ENCODE measurements around the gene RALGAPA1. TPM values are rescaled to one million over a fixed set of nuclear protein-coding genes. Genes with fewer than 3 reads are reported as not detected.
A peak's percentile ranks its signal among the peaks of the same experiment; 100 is the strongest.

RALGAPA1 gene
- total and polyA plus RNA-seq, 2 of the 13 experiments (the other 11 are each of a cell fraction or from before 2014, with no cell fraction given): 65.0 to 89.2 TPM

- no peak for ATAC-seq
- Histone ChIP-seq H3K27ac (ENCODE audit: extremely low read length, insufficient read depth, low read length) (no peak overlapping the region), H3K4me3 (replicated peaks in 1 of 3; ENCODE audit: insufficient read depth in 1 of 3, low read depth in 2 of 3, low read length in 3 of 3) (no peak overlapping the region), H3K4me1 (ENCODE audit: insufficient read depth, low read length) (peaks cover 5% of the 10 kb centered on the region; the same call in 1 of the 2 replicates), H3K79me2 (ENCODE audit: insufficient read depth, low read length) (no peaks in the 10 kb centered on the region), H2AFZ (ENCODE audit: low read length) (no peak overlapping the region), H3K9ac (ENCODE audit: insufficient read depth, low read depth, low read length) (no peak overlapping the region), H3K4me2 (ENCODE audit: low read depth, low read length) (no peak overlapping the region), H3K36me3 (replicated peaks in 1 of 2; ENCODE audit: control insufficient read depth in 1 of 2, insufficient read depth in 2 of 2, low read length in 2 of 2) (peaks cover 9 to 63% of the 10 kb centered on the region in 2 experiments), H3K27me3 (ENCODE audit: control insufficient read depth in 1 of 2, insufficient read depth in 2 of 2, low read length in 2 of 2) (no peaks in the 10 kb centered on the region), H4K20me1 (ENCODE audit: insufficient read depth, low read length) (no peaks in the 10 kb centered on the region), H3K9me3 (ENCODE audit: low read length) (no peaks in the 10 kb centered on the region)
- intact Hi-C loops (cut with micrococcal nuclease; ENCODE audit: unreplicated experiment) (no loop called here), in situ Hi-C loops (cut with HindIII; ENCODE audit: extremely low pct_ligation_motif_present, low pct_unique_long_range_greater_than_20kb) (no loop called here)
- TF ChIP-seq RBM22 (optimal IDR thresholded peaks at IDR 0.05; ENCODE audit: low read length): peak; percentile 66
- no peak for TF ChIP-seq MXD3 (CRISPR knock-in tag; IDR thresholded peaks at IDR 0.05)
- no peak for TF ChIP-seq NFE2 (CRISPR knock-in tag; IDR thresholded peaks at IDR 0.05)
- WGBS (ENCODE audit: low lambda C conversion rate): 99% methylated on average over 5 of the region's 5 CpGs
- no peak for DNase-seq (ENCODE audit: low spot score)
- no peak for FAIRE-seq
- CTCF ChIA-PET (ENCODE audit: low intra/inter-chr PET ratio, low total read pairs): no interaction called here
- POLR2A ChIA-PET: interaction anchor here (1.2 kb wide), 1 partner anchor 100 kb away, joined by 3 read pairs; the partner anchor contains the start of gene BRMS1L
- no TSS peak for BruUV-seq (replicated peaks)
These were observed 83.2 kb downstream of the RALGAPA1 start for GRCh38 chr14:35725930-35726329.

GRCh38 chr14:35715079-35715478 is 94.0 kb downstream of the RALGAPA1 start:
- no peaks in the 10 kb centered on the region for H3K79me2 ChIP-seq (ENCODE audit: insufficient read depth, low read length)
- TF ChIP-seq MXD4 (CRISPR knock-in tag; IDR thresholded peaks at IDR 0.05) (no peak), KLF15 (CRISPR knock-in tag; IDR thresholded peaks at IDR 0.05; ENCODE audit: borderline replicate concordance) (no peak), ZNF501 (CRISPR knock-in tag; IDR thresholded peaks at IDR 0.05) (no peak), ZFP36 (IDR thresholded peaks at IDR 0.05; ENCODE audit: borderline replicate concordance, low read depth, low read length, partially characterized antibody) (no peak), ARNT2 (CRISPR knock-in tag; IDR thresholded peaks at IDR 0.05; ENCODE audit: low read depth) (no peak), GATAD1 (CRISPR knock-in tag; IDR thresholded peaks at IDR 0.05) (no peak), ZFAT (CRISPR knock-in tag; conservative IDR thresholded peaks at IDR 0.05) (no peak), SETDB1 (CRISPR knock-in tag; IDR thresholded peaks at IDR 0.05; ENCODE audit: borderline replicate concordance) (no peak), ERF (CRISPR knock-in tag; IDR thresholded peaks at IDR 0.05) (no peak), ZMYM2 (CRISPR knock-in tag; IDR thresholded peaks at IDR 0.05) (no peak), SP4 (CRISPR knock-in tag; IDR thresholded peaks at IDR 0.05) (no peak), ZNF367 (CRISPR knock-in tag; IDR thresholded peaks at IDR 0.05; ENCODE audit: borderline replicate concordance) (no peak), ZNF713 (CRISPR knock-in tag; IDR thresholded peaks at IDR 0.05) (no peak)
- no peaks in the 10 kb centered on the region for H3K9me3 ChIP-seq (ENCODE audit: low read length)
- no peak overlapping the region for H2AFZ ChIP-seq (ENCODE audit: low read length)
- no peaks in the 10 kb centered on the region for H3K27me3 ChIP-seq (ENCODE audit: control insufficient read depth in 1 of 2, insufficient read depth in 2 of 2, low read length in 2 of 2)
- ATAC-seq (no peak), DNase-seq (ENCODE audit: low spot score) (no peak), FAIRE-seq (no peak)
- CTCF ChIA-PET (ENCODE audit: low intra/inter-chr PET ratio, low total read pairs): no interaction called here
- POLR2A ChIA-PET: no interaction called here
- 94% methylated on average over 1 of the region's 1 CpG for WGBS (ENCODE audit: low lambda C conversion rate)
- no peak overlapping the region for H3K4me2 ChIP-seq (ENCODE audit: low read depth, low read length)
- no peaks in the 10 kb centered on the region for H3K4me1 ChIP-seq (ENCODE audit: insufficient read depth, low read length)
- H3K9ac ChIP-seq (ENCODE audit: insufficient read depth, low read depth, low read length): no peak overlapping the region
- in situ Hi-C loops (cut with HindIII; ENCODE audit: extremely low pct_ligation_motif_present, low pct_unique_long_range_greater_than_20kb) (no loop called here), intact Hi-C loops (cut with micrococcal nuclease; ENCODE audit: unreplicated experiment) (no loop called here)
- H4K20me1 ChIP-seq (ENCODE audit: insufficient read depth, low read length): no peaks in the 10 kb centered on the region
- peaks cover 18 to 62% of the 10 kb centered on the region in 2 experiments for H3K36me3 ChIP-seq (replicated peaks in 1 of 2; ENCODE audit: control insufficient read depth in 1 of 2, insufficient read depth in 2 of 2, low read length in 2 of 2)
- BruUV-seq (replicated peaks): no TSS peak
- no peak overlapping the region for H3K4me3 ChIP-seq (replicated peaks in 1 of 3; ENCODE audit: insufficient read depth in 1 of 3, low read depth in 2 of 3, low read length in 3 of 3)
- H3K27ac ChIP-seq (ENCODE audit: extremely low read length, insufficient read depth, low read length): no peak overlapping the region
